Right lobe of liver (tissue), 6 donors: Measurements from ENCODE around the gene CYBRD1. TPM values are rescaled to one million over a fixed set of nuclear protein-coding genes. Genes with fewer than 3 reads are reported as not detected.

Experiments used
- ATAC-seq, 4 donors: fragments of 200-7000 bp; cut with Tn5 transposase; one replicate each; pipeline ENCODE4 v1.9.1; 2020; ENCODE audit warnings: mild to moderate bottlenecking in 4 of 4, moderate library complexity in 4 of 4
- DNase-seq, 3 donors: peaks; one replicate each; pipeline ENCODE4 v3.0.0-alpha.2; 2020
- H3K27ac ChIP-seq, 3 donors: fragments of 200-600 bp; one replicate each; pipeline ENCODE4 v1.8.0; 2022
- H3K27me3 ChIP-seq, 2 donors: fragments of 200-600 bp; one replicate each; pipeline ENCODE4 v1.8.0; 2022
- H3K36me3 ChIP-seq, 4 donors: fragments of 200-600 bp; sonication (generic) in 1 of 4; one replicate each; pipeline versions ENCODE4 v1.5.1 to v1.8.0; 2017 to 2022; ENCODE audit warnings: control low read depth in 1 of 4
- H3K4me1 ChIP-seq, 4 donors: fragments of 200-600 bp; sonication (generic) in 1 of 4; one replicate each; pipeline versions ENCODE4 v1.5.1 to v1.8.0; 2017 to 2022; ENCODE audit warnings: control low read depth in 1 of 4
- H3K4me3 ChIP-seq, 3 donors: fragments of 200-600 bp; one replicate each; pipeline ENCODE4 v1.8.0; 2022
- H3K9me3 ChIP-seq, 4 donors: fragments of 200-600 bp; sonication (generic) in 1 of 4; one replicate each; pipeline versions ENCODE4 v1.5.1 to v1.8.0; 2017 to 2022; ENCODE audit warnings: control low read depth in 1 of 4
- POLR2A ChIP-seq: fragments of 450-650 bp; IDR thresholded peaks from one replicate; pipeline ENCODE4 v1.6.1; 2017; ENCODE audit warnings: antibody characterized with exemption, mild to moderate bottlenecking
- WGBS: methylation state at CpG from one replicate; pipeline ENCODE4 v1.1.6; 2018; ENCODE audit warnings: low coverage, low lambda C conversion rate; ENCODE audit not compliant: insufficient coverage; ENCODE audit errors: missing lambda C conversion rate; 5-methylcytosine and 5-hydroxymethylcytosine counted together
- intact Hi-C, 2 donors: fragments of 100-400 bp; cut with DNase I; formaldehyde crosslinking; loops; one replicate each; pipeline versions ENCODE4 v1.11.2 to v1.14.1; 2022
- total RNA-seq, 6 experiments: library from RNA; depleted of rRNA in 2 of 6; stranded (reverse); fragments of >200 nt in 2 of 6; fragmentation: NEBNext Ultra II Directional in 3 of 6; extraction: Animal tissue kit (Norgen Biotek cat#: 25700) in 3 of 6; gene quantifications; one replicate each; pipeline versions ENCODE4 v1.1.0 to v1.2.4, GENCODE V29; 2016 to 2023
- TF ChIP-seq, protein P1 (sequence below), 4 donors: fragments of 200-600 bp in 3 of 4; fragments of 450-650 bp in 1 of 4; IDR thresholded peaks; one replicate each; pipeline versions ENCODE4 v1.5.1 to v1.8.0; 2016 to 2022; ENCODE audit warnings: antibody characterized with exemption in 4 of 4, mild to moderate bottlenecking in 2 of 4
- donor health status: DM: no; HTN: yes; CAD: no.
- donor health status: DM: no; HTN: no; CAD: no.
- donor health status: DM: no; HTN: no; CAD: no.
- donor health status: DM: no; HTN: yes; CAD: no.
- donor health status: DM: no; HTN: yes; CAD: no.

The CYBRD1 gene
- total RNA-seq, 6 experiments from 2014 or later = 7.3 to 15.1 (median 10.9) TPM

DNA sequence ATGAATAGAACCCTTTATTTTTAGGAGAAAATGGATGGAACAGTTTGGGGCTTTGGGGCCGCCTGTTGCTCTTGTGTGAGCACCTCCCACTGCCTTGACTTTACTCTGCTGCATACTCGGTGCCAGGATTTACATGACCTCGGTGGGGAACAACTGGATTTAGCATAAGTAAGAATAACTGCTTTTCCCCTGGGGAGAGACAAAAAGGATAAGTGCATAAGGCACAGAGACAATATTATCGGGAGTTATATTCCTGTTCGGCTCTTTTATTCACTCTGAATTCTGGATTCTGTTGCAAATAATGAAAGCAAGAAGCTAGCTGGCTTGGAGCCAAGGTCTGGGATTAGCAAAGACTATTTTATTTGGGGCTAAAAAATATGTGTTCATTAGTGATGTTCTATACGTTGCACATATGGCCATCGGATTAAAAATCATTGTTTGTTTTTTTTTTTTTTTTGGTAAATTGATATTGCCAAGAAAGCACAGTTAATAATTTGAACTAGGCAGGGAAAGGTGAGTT is 69.8 kb downstream of the CYBRD1 start:
- ATAC-seq (no peak), DNase-seq (no peak)
- Histone ChIP-seq H3K27ac (no peak overlapping the region), H3K4me3 (no peak overlapping the region), H3K9me3 (no peaks in the 10 kb centered on the region), H3K36me3 (no peaks in the 10 kb centered on the region), H3K27me3 (no peaks in the 10 kb centered on the region), H3K4me1 (no peaks in the 10 kb centered on the region)
- 47% methylated on average over 7 of the region's 7 CpGs for WGBS
- intact Hi-C loops = no loop called here
- TF ChIP-seq, protein P1, sequence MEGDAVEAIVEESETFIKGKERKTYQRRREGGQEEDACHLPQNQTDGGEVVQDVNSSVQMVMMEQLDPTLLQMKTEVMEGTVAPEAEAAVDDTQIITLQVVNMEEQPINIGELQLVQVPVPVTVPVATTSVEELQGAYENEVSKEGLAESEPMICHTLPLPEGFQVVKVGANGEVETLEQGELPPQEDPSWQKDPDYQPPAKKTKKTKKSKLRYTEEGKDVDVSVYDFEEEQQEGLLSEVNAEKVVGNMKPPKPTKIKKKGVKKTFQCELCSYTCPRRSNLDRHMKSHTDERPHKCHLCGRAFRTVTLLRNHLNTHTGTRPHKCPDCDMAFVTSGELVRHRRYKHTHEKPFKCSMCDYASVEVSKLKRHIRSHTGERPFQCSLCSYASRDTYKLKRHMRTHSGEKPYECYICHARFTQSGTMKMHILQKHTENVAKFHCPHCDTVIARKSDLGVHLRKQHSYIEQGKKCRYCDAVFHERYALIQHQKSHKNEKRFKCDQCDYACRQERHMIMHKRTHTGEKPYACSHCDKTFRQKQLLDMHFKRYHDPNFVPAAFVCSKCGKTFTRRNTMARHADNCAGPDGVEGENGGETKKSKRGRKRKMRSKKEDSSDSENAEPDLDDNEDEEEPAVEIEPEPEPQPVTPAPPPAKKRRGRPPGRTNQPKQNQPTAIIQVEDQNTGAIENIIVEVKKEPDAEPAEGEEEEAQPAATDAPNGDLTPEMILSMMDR (IDR thresholded peaks at IDR 0.05) = no peak
- TF ChIP-seq POLR2A = no peak

DNA sequence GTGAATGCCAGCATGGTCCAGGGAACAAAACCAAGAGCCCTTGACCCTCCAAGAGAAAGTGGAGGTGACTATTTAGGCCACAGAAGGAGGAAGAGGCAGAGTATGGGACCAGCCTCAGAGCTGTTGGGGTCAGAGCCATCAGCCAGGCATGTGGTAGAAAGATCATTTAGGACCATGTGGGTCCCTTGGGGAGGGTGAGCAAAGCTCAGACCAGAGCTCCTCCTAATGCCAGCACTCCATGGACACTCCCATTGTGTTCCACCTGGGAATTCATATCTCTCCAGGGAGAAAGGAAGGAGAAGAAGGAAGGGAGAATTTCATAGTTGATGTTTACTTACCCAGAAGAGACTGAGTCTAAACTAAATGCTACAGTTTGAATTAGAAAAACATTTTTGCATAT is 73.2 kb downstream of the CYBRD1 start:
- Histone ChIP-seq H3K27me3 (no peaks in the 10 kb centered on the region), H3K4me1 (no peaks in the 10 kb centered on the region), H3K9me3 (no peaks in the 10 kb centered on the region), H3K4me3 (no peak overlapping the region), H3K36me3 (no peaks in the 10 kb centered on the region), H3K27ac (no peak overlapping the region)
- TF ChIP-seq, protein P1 (IDR thresholded peaks at IDR 0.05) = no peak
- TF ChIP-seq POLR2A = no peak
- ATAC-seq (no peak), DNase-seq (no peak)
- intact Hi-C loops = no loop called here

DNA sequence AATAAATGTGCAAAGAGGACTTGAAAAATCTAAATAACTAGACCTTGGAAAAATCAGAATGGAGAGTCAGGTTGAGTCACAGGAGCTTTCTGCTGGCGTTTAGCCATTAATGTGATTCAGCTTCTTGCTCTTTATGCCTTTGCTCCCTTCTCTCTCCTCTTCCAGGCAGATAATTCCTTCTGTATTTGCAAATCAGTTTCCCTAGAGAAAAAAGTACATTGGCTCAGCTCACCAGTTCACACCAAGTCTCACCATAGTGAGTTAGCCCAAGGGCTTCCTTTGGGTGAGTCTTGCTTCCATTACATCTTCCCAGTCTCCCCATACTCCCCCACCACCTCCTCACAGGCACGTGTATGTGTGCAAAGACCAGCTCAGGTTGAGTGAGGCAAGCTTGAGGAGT is 73.6 kb downstream of the CYBRD1 start:
- H3K9me3 ChIP-seq = no peaks in the 10 kb centered on the region
- no peaks in the 10 kb centered on the region for H3K27me3 ChIP-seq
- intact Hi-C loops = no loop called here
- no peaks in the 10 kb centered on the region for H3K4me1 ChIP-seq
- no peak for ATAC-seq
- DNase-seq = no peak
- WGBS = 48% methylated on average over 2 of the region's 2 CpGs
- H3K36me3 ChIP-seq = no peaks in the 10 kb centered on the region
- TF ChIP-seq, protein P1 (IDR thresholded peaks at IDR 0.05) = no peak
- TF ChIP-seq POLR2A = no peak
- no peak overlapping the region for H3K27ac ChIP-seq
- no peak overlapping the region for H3K4me3 ChIP-seq

DNA sequence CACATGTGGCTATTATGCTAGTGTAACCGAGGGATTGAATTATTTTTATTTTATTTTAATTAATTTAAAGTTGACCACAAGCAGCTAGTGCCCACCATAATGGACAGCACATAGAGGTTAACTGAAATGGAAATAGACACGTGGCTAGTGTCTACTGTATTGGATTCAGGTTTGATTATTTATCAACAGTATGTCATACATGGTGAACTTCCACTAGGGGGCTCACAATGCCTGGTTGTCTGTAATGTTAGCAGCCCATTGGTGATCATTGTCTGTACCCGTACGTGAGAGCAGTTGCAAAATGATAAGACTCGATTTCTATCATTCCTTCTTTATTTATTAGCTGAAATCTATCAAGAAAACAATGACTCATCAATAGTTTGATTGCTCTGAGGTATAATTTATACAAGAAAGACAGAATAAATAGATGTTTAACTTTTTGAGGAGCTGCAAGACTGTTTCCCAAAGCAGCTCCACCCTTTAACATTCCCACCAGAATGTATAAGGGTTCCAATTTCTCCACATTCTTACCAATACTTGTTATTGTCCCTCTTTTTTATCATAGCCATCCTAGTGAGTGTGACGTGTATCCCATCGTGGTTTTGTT is 76.5 kb downstream of the CYBRD1 start:
- TF ChIP-seq, protein P1 (IDR thresholded peaks at IDR 0.05) = peak; percentile 70 to 84 (median 78)
- no peak for TF ChIP-seq POLR2A
- Histone ChIP-seq H3K4me1 (no peaks in the 10 kb centered on the region), H3K36me3 (no peaks in the 10 kb centered on the region), H3K9me3 (no peaks in the 10 kb centered on the region), H3K27me3 (no peaks in the 10 kb centered on the region), H3K27ac (no peak overlapping the region), H3K4me3 (no peak overlapping the region)
- peak; percentile 93 to 98 (median 97) for ATAC-seq
- DNase-seq = peak in 1 of 3 donors; percentile 46
- intact Hi-C loops = no loop called here
- whole genome bisulfite sequencing = 7% methylated on average over 7 of the region's 7 CpGs

GRCh38 chr2:171600126-171600525 is 77.9 kb downstream of the CYBRD1 start:
- Histone ChIP-seq H3K9me3 (no peaks in the 10 kb centered on the region), H3K4me3 (no peak overlapping the region), H3K27me3 (no peaks in the 10 kb centered on the region), H3K4me1 (no peaks in the 10 kb centered on the region), H3K36me3 (no peaks in the 10 kb centered on the region), H3K27ac (no peak overlapping the region)
- ATAC-seq (no peak), DNase-seq (no peak)
- intact Hi-C loops = no loop called here
- no peak for TF ChIP-seq POLR2A
